ENCODE measurements around the gene SORT1. TPM values are rescaled to one million over a fixed set of nuclear protein-coding genes. Genes with fewer than 3 reads are reported as not detected.

The SORT1 gene
- total RNA-seq, 1 donor from 2014 or later: 121 TPM

- intact Hi-C loops (cut with DNase I): no loop called here
- ATAC-seq (no peak), DNase-seq (ENCODE audit: missing footprints) (peak; percentile 21)
Observed at GRCh38 chr1:109272021-109272799, 125.5 kb downstream of the SORT1 start.

- DNase-seq (ENCODE audit: missing footprints): no peak
- no peak for ATAC-seq
- intact Hi-C loops (cut with DNase I): no loop called here
Observed at GRCh38 chr1:109271458-109271857, 126.3 kb downstream of the SORT1 start.

GRCh38 chr1:109270623-109271317 lies 126.9 kb downstream of the SORT1 start:
- DNase-seq (ENCODE audit: missing footprints): peak; percentile 22
- ATAC-seq: no peak
- intact Hi-C loops (cut with DNase I): no loop called here

- no peak for ATAC-seq
- intact Hi-C loops (cut with DNase I): no loop called here
- DNase-seq (ENCODE audit: missing footprints): peak; percentile 35
Observed at GRCh38 chr1:109269981-109270622, 127.6 kb downstream of the SORT1 start.

- intact Hi-C loops (cut with DNase I): no loop called here
- ATAC-seq: no peak
- peak; percentile 50 for DNase-seq (ENCODE audit: missing footprints)
Observed at GRCh38 chr1:109269212-109269980, 128.3 kb downstream of the SORT1 start.

GRCh38 chr1:109268431-109269211 lies 129.1 kb downstream of the SORT1 start:
- DNase-seq (ENCODE audit: missing footprints): peak; percentile 61
- intact Hi-C loops (cut with DNase I): no loop called here

GRCh38 chr1:109267743-109268300 lies 129.9 kb downstream of the SORT1 start:
- no peak for ATAC-seq
- intact Hi-C loops (cut with DNase I): no loop called here
- DNase-seq (ENCODE audit: missing footprints): peak; percentile 46

More at GRCh38 chr1:109268431-109269211, 129.1 kb downstream of the SORT1 start:
- no peak for ATAC-seq

- intact Hi-C loops (cut with DNase I): no loop called here
- ATAC-seq: no peak
- DNase-seq (ENCODE audit: missing footprints): no peak
Observed at GRCh38 chr1:109266965-109267364, 130.8 kb downstream of the SORT1 start.

GRCh38 chr1:109265741-109266330 lies 131.9 kb downstream of the SORT1 start:
- intact Hi-C loops (cut with DNase I): no loop called here
- DNase-seq (ENCODE audit: missing footprints) (peak; percentile 58), ATAC-seq (no peak)

GRCh38 chr1:109265016-109265415 lies 132.7 kb downstream of the SORT1 start:
- peak; percentile 54 for DNase-seq (ENCODE audit: missing footprints)
- ATAC-seq: no peak
- intact Hi-C loops (cut with DNase I): no loop called here

GRCh38 chr1:109264379-109264755 lies 133.4 kb downstream of the SORT1 start:
- peak; percentile 26 for DNase-seq (ENCODE audit: missing footprints)
- intact Hi-C loops (cut with DNase I): no loop called here
- no peak for ATAC-seq

GRCh38 chr1:109263597-109264378 lies 133.9 kb downstream of the SORT1 start:
- DNase-seq (ENCODE audit: missing footprints) (peak; percentile 93), ATAC-seq (peak; percentile 82)
- intact Hi-C loops (cut with DNase I): loop anchor here (1.0 kb wide), 1 partner anchor 136 kb away; no protein-coding TSS in a partner anchor

GRCh38 chr1:109263234-109263596 lies 134.5 kb downstream of the SORT1 start:
- DNase-seq (ENCODE audit: missing footprints) (peak; percentile 56), ATAC-seq (no peak)
- intact Hi-C loops (cut with DNase I): loop anchor here (1.0 kb wide), 1 partner anchor 136 kb away; no protein-coding TSS in a partner anchor

- ATAC-seq: no peak
Observed at GRCh38 chr1:109262231-109263055, 135.3 kb downstream of the SORT1 start.

GRCh38 chr1:109261578-109261977 lies 136.1 kb downstream of the SORT1 start:
- DNase-seq (ENCODE audit: missing footprints) (peak; percentile 47), ATAC-seq (no peak)
- intact Hi-C loops (cut with DNase I): no loop called here

More at GRCh38 chr1:109262231-109263055, 135.3 kb downstream of the SORT1 start:
- DNase-seq (ENCODE audit: missing footprints): peak; percentile 63
- intact Hi-C loops (cut with DNase I): loop anchor here (1.0 kb wide), 1 partner anchor 137 kb away; no protein-coding TSS in a partner anchor

- ATAC-seq: no peak
- peak; percentile 28 for DNase-seq (ENCODE audit: missing footprints)
- intact Hi-C loops (cut with DNase I): no loop called here
Observed at GRCh38 chr1:109261006-109261405, 136.7 kb downstream of the SORT1 start.
